Measurements from ENCODE around the gene RALB. TPM values are rescaled to one million over a fixed set of nuclear protein-coding genes. Genes with fewer than 3 reads are reported as not detected.
"Not testable (repeated sequence)": the region's sequence is repeated elsewhere in the genome, so short reads cannot be mapped to it uniquely, and the experiment has no call there.

RALB gene
- polyA plus RNA-seq, 1 donor from 2014 or later, result 81.7 TPM

DNA sequence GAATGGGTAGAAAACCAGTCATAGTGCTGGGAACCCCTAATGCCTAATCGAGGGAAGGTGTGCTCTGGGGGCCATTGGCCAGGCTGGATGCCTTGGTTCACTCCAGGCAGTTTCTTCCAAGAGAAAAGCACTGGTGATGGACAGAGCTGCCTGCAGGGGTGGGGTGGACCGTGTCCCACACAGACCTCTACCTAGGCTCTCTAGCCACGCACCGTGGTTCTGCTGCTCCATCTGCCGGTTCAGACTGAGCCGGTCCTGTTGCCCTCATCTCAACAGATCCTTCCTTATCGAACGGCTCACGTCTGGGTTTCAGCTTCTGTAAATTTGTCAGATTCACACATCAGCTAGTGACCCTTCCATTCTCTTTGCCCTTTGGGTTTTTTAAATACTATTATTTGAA is 46.4 kb downstream of the RALB start:
- Mint-ChIP-seq H3K4me3 (no peak overlapping the region), H3K27me3 (no peaks in the 10 kb centered on the region), H3K36me3 (peaks cover 6% of the 10 kb centered on the region), H3K9me3 (no peaks in the 10 kb centered on the region), H3K27ac (no peak overlapping the region), H3K4me1 (peaks cover under 1 to 2% (median 1%) of the 10 kb centered on the region in 3 donors)

DNA sequence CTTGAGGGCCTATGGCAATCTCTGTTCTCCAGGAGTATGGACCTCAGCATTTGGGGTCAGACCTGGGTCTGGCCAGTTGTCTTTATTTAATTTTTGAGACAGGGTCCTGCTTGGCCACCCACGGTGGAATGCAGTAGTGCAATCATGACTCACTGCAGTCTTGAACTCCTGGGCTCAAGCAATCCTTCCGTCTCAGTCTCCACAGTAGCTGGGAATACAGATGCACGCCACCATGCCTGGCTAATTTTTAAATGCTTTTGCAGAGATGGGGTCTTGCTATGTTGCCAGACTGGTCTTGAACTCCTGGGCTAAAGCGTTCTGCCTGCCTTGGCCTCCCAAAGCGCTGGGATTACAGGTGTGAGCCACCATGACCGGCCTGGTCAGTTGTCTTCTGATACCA is 46.9 kb downstream of the RALB start:
- H3K9me3 Mint-ChIP-seq, result no peaks in the 10 kb centered on the region
- no peaks in the 10 kb centered on the region for H3K27me3 Mint-ChIP-seq
- H3K36me3 Mint-ChIP-seq, result peaks cover 7% of the 10 kb centered on the region
- H3K4me1 Mint-ChIP-seq, result no peaks in the 10 kb centered on the region
- peak overlapping the region in 1 of 3 donors; percentile 23 for H3K27ac Mint-ChIP-seq
- H3K4me3 Mint-ChIP-seq, result no peak overlapping the region

DNA sequence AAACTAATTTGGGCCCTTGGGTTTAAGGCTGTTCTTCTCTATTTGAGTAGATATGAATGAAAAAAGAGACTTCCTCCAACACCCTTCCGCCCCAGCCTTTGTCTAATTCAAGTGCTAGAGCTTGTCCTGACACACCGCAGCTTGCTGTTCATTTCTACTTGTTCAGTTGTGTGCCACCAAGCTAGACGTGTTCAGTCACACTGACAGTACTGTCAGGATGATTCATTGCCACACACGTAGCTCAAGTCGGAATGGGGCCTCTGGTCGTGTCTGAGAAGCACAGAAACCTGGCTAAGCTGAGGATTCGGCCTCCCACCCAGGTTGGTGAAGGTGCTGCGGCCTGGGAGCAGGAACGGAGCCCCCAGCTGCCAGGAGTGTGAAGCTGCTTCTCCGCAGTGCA is 47.7 kb downstream of the RALB start:
- Mint-ChIP-seq H3K36me3 (peaks cover 7% of the 10 kb centered on the region), H3K9me3 (no peaks in the 10 kb centered on the region), H3K27ac (no peak overlapping the region), H3K27me3 (no peaks in the 10 kb centered on the region), H3K4me1 (no peaks in the 10 kb centered on the region), H3K4me3 (no peak overlapping the region)

DNA sequence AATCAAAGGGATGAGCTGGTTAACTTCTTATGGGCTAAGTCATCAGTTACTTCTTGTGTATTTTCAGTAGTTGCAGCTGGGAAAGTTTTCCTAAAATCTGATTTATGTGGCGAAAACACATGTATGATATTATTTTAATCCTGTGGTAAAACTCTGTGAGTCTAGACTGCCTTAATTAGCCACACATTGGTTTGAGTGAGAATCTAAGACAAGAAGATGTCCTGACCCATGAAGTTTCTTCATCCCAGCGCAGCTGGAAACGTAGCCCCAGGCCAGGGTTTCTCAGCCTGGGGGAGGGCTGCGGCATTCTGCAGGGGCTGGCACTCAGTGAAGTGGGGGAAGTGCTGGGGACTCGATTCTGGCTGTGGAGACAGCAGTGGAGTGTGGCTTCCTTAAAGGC is 48.6 kb downstream of the RALB start:
- Mint-ChIP-seq H3K27ac (no peak overlapping the region), H3K9me3 (no peaks in the 10 kb centered on the region), H3K36me3 (peaks cover 7% of the 10 kb centered on the region), H3K27me3 (no peaks in the 10 kb centered on the region), H3K4me1 (peaks cover 0 to 5% (median 5%) of the 10 kb centered on the region in 3 donors), H3K4me3 (no peak overlapping the region)

DNA sequence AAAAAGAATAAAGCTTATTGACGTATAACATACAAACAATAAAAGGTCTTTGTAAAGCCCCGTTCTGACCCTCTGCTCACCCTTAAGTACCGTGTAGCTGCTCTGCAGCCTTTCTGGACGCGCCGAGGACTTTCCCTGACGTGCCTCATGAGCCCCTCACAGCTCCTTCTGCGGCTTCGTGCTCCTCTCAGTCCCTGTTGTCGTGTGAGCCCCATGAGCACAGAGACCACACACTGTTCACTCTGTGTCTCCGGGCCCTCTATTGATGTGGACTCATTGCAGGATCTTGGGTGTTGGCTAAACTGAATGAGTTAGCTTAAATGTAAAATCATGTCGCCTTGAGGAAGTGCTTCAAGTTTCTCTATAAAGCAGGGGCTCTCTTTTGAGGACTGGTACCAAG is 49.6 kb downstream of the RALB start:
- H3K27me3 Mint-ChIP-seq, result no peaks in the 10 kb centered on the region
- no peak overlapping the region for H3K4me3 Mint-ChIP-seq
- H3K36me3 Mint-ChIP-seq, result peaks cover 2% of the 10 kb centered on the region
- peaks cover 0 to 7% (median 5%) of the 10 kb centered on the region in 3 donors for H3K4me1 Mint-ChIP-seq
- no peaks in the 10 kb centered on the region for H3K9me3 Mint-ChIP-seq
- H3K27ac Mint-ChIP-seq, result peak overlapping the region in 1 of 3 donors; percentile 65

DNA sequence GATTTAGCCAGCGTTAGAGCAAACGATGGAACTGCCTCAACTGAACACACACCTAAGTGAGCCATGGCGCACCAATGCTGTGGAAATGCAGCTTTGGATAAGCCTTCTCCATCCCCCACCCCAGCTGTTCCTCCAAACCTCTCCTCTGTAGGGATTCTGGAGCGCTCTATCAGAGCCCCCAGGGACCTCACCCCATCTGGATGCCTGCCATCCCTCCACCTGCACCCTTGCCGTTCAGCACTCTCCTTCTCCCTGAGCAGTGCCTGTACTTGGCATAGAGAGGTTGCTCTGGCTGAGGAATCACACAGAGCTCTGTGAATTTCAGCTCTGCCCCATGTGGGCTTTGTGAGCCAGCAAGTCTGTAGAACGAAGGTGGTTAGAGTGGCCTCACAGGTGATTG is 50.5 kb downstream of the RALB start:
- peak overlapping the region in 1 of 4 donors; percentile 45 for H3K4me3 Mint-ChIP-seq
- H3K36me3 Mint-ChIP-seq, result peaks cover 1% of the 10 kb centered on the region
- peak overlapping the region in 1 of 3 donors; percentile 65 for H3K27ac Mint-ChIP-seq
- no peaks in the 10 kb centered on the region for H3K9me3 Mint-ChIP-seq
- peaks cover 4 to 11% (median 11%) of the 10 kb centered on the region in 3 donors for H3K4me1 Mint-ChIP-seq
- H3K27me3 Mint-ChIP-seq, result no peaks in the 10 kb centered on the region

DNA sequence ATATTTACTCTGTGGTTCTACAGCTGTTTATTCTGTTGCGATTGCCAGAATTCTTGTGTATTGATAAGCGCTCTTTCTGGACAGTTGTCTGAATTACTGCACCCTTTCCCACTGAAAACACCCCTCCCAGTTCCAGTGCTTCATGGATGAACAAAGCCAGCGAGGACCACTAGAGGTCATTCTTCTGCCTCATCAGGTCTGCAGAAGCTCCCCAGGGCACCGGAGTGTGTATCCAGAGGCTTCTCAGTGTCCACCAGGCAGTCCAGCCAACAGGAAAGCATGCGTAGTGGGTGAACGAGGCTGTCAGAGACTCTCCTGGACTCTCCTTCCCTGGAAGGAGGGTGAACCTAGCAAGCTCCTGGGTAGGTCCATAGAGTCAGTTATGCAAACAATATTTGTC is 52.6 kb downstream of the RALB start:
- Mint-ChIP-seq H3K27ac (no peak overlapping the region), H3K4me1 (peaks cover 8 to 14% (median 12%) of the 10 kb centered on the region in 3 donors), H3K36me3 (peaks cover 1% of the 10 kb centered on the region), H3K9me3 (no peaks in the 10 kb centered on the region), H3K4me3 (no peak overlapping the region), H3K27me3 (no peaks in the 10 kb centered on the region)

DNA sequence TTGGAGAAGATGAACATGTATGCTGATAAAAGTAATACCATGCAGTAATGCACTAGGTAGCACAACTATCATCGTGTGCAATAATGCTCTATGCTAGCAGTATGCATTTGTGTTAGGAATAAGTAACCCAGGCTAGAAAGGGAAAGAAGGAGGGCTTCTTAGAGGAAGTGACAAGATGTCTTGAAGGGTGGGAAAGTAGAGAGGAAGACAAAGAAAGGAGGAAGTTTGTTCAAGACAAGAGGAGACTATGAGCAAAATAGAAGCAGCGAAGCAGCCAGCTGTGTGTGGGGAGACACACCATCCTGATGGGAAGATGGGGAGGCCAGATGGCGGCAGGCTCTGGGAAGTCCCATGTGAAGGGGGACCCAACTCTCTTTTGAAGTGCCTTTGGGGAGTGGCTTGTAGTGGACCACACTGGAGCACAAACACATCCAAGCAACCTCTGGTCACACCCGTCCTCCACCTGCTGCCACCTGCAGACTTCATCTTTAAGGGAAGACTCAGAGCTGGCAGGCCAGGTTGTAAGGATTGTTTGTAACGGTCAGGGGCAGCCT is 53.4 kb downstream of the RALB start:
- Mint-ChIP-seq H3K27ac (peak overlapping the region in 1 of 3 donors; percentile 77), H3K4me3 (peak overlapping the region in 2 of 4 donors; percentile 3 to 38), H3K27me3 (no peaks in the 10 kb centered on the region), H3K36me3 (peaks cover 1% of the 10 kb centered on the region), H3K4me1 (peaks cover 9 to 17% (median 15%) of the 10 kb centered on the region in 3 donors), H3K9me3 (no peaks in the 10 kb centered on the region)

DNA sequence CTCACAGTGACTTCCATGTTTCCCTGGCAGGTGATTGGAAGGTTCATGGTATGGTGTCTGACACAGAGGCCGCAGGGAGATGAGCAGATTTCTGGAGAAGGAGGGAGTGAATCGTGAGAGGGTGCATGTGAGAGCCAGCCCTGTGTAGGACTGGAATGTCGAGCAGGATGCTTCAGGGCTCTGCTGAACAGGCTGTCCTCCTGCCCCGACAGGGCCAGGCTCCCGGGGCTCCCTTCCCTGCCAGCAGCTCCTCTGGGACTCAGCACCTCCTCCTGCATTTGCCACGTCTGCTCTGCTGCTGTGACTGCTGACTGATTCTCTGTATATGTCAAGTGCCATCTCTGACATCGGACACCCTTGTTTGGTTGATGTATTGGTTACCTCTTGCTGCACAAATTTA is 54.8 kb downstream of the RALB start:
- peaks cover 1% of the 10 kb centered on the region for H3K36me3 Mint-ChIP-seq
- H3K27me3 Mint-ChIP-seq, result no peaks in the 10 kb centered on the region
- peaks cover 9 to 17% (median 15%) of the 10 kb centered on the region in 3 donors for H3K4me1 Mint-ChIP-seq
- no peaks in the 10 kb centered on the region for H3K9me3 Mint-ChIP-seq
- peak overlapping the region in 1 of 4 donors; percentile 33 for H3K4me3 Mint-ChIP-seq
- peak overlapping the region in 1 of 3 donors; percentile 8 for H3K27ac Mint-ChIP-seq

DNA sequence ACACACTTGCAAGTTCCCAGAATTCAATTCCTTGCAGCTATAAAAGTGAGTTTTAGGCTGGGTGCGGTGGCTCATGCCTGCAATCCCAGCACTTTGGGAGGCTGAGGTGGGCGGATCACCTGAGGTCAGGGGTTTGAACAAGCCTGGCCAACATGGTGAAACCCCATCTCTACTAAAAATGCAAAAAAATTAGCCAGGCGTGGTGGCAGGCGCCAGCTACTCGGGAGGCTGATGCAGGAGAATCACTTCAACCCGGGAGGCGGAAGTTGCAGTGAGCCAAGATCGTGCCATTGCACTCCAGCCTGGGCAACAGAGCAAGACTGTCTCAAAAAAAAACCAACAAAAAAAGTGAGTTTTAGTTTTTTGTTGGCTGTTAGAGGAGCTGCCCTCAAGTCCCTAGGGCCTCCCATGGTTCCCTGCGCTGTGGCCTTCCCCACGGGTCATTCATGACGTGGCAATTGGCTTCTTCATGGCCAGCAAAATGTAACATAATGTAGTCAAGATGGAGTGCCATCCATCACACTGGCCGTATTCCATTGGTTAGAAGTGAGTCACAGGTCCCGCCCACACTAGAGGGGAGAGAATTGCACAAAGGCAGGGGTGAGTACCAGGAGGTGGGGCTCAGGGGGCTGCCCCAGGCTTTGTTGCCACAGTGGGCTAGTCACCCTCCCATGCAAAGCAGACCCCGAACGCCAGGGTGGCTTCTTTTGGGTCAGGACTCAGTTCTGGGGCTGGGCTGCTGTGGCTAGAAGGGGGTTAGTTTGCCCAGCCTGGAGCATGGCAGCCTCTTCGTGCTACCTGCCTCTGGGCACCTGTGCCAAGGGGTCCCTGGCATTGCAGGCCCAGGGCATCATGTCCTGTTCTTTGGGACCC is 55.6 kb downstream of the RALB start:
- Mint-ChIP-seq H3K4me3 (peak overlapping the region in 2 of 4 donors; percentile 33 to 41), H3K9me3 (no peaks in the 10 kb centered on the region)

DNA sequence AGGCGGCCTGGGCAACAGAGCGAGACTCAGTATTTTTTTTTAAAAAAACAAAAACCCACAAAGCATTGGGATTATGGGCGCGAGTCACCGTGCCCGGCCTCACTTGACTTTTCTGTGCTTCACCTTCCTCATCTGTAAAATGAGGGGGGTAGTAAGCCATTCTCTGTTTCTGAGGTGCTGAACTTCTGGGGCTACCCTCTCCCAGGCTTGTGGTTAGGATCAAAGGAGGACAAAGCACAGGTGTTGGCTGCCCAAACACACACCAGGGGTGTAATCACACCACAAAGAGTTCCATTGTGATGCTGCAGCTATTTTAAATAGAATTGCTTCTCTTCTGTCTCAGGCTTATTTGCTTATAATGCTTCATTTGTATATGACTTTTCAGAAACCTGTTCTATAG is 57.5 kb downstream of the RALB start:
- H3K27ac Mint-ChIP-seq, result peak overlapping the region in 1 of 3 donors; percentile 3
- H3K4me1 Mint-ChIP-seq, result peaks cover 17 to 29% (median 27%) of the 10 kb centered on the region in 3 donors
- no peaks in the 10 kb centered on the region for H3K36me3 Mint-ChIP-seq
- no peaks in the 10 kb centered on the region for H3K9me3 Mint-ChIP-seq
- no peak overlapping the region for H3K4me3 Mint-ChIP-seq
- H3K27me3 Mint-ChIP-seq, result peaks cover 9% of the 10 kb centered on the region

More for the DNA sequence above, 55.6 kb downstream of the RALB start:
- Mint-ChIP-seq H3K27me3 (no peaks in the 10 kb centered on the region), H3K36me3 (peaks cover 1% of the 10 kb centered on the region), H3K4me1 (peaks cover 15 to 23% (median 23%) of the 10 kb centered on the region in 3 donors), H3K27ac (peak overlapping the region in 1 of 3 donors; percentile 8)

DNA sequence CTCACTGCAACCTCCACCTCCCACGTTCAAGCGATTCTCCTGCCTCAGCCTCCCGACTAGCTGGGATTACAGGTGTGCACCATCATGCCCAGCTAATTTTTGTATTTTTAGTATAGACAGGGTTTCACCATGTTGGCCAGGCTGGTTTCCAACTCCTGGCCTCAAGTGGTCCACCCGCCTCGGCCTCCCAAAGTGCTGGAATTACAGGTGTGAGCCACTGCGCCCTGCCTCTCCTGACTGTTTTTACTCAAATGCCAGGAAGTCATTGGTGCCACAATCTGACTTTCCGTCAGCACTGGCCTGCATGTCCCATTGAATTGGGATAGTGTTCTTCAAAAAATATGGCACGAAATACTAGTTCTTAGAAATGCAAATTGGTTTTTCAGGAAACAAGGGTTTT is 58.2 kb downstream of the RALB start:
- H3K27me3 Mint-ChIP-seq, result peaks cover 11% of the 10 kb centered on the region
- peaks cover 17 to 26% (median 24%) of the 10 kb centered on the region in 3 donors for H3K4me1 Mint-ChIP-seq
- H3K27ac Mint-ChIP-seq, result peak overlapping the region in 1 of 3 donors; percentile 85

DNA sequence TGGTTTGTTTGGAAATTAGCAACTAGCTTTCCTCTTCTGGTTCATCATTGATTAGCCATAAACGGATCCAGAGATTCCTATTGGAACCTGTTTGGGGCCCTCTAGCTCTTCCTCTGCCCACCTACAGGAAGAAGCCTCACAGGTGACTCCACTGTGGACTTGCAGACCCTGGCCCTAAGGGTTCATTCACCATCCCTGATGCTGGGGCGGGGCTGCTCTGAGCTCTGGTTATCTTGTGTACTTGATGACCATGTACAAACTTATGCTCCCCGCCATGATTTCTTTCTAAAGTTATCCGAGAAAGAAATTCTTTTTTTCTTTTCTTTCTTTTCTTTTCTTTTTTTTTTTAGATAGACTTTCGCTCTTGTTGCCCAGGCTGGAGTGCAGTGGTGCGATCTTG is 59.4 kb downstream of the RALB start:
- Mint-ChIP-seq H3K27ac (no peak overlapping the region), H3K4me1 (peaks cover 17 to 24% (median 20%) of the 10 kb centered on the region in 3 donors), H3K4me3 (peak overlapping the region in 1 of 4 donors; percentile 81), H3K27me3 (peaks cover 11% of the 10 kb centered on the region), H3K9me3 (no peaks in the 10 kb centered on the region), H3K36me3 (no peaks in the 10 kb centered on the region)

More for the DNA sequence above, 58.2 kb downstream of the RALB start:
- not testable (repeated sequence) for H3K36me3 Mint-ChIP-seq, H3K9me3 Mint-ChIP-seq
- peak overlapping the region in 1 of 4 donors; percentile 46 for H3K4me3 Mint-ChIP-seq

DNA sequence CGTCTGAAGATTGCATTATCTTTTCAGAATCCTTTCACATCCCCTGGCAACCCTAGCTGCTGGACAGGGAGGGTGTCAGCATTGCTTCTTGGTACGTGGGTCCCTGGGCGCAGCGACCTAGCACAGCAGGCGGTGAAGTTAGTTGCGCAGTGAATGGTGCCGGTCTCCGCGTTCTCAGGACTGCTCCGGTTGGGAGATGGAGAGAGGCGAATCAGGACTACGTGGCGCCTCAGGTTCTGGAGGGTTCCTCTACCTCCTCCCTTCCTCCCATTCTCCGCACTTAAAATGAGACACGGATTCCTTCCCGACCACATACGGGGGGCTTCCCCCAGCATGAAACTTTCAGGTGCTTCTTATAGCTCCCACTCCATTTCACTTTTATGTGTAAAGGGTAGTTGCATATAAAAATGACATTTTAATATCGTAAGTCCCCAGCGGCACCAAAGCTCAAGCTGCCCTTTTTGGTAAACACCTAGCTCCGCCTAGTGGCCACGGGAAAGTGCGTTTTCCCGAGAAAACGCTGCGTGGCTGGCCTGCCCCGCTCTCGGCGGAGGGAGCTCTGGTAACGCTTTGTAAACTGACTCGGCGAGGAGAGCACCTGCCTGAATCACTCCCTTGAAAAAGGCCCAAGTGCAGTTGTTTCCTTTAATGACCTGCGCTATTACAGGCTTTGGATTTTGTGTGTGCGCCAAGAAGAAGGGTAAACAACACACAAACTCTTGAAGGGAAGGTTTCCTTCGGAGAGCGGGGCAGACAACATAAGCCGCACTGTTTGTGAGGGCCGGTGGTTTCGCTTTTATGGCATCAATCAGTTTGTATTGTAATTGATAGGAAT is 60.4 kb downstream of the RALB start:
- Mint-ChIP-seq H3K27me3 (peaks cover 13% of the 10 kb centered on the region), H3K9me3 (no peaks in the 10 kb centered on the region), H3K36me3 (no peaks in the 10 kb centered on the region), H3K4me3 (peak overlapping the region; percentile 30 to 92 (median 82)), H3K4me1 (peaks cover 12 to 18% (median 16%) of the 10 kb centered on the region in 3 donors), H3K27ac (no peak overlapping the region)
